ENCODE results near the gene COQ9.
"Not testable (repeated sequence)": the region's sequence is repeated elsewhere in the genome, so short reads cannot be mapped to it uniquely, and the experiment has no call there.

The COQ9 gene

GRCh38 chr16:57427824-57428223, 19.5 kb upstream of the COQ9 start:
- DNase-seq = no peak

DNA sequence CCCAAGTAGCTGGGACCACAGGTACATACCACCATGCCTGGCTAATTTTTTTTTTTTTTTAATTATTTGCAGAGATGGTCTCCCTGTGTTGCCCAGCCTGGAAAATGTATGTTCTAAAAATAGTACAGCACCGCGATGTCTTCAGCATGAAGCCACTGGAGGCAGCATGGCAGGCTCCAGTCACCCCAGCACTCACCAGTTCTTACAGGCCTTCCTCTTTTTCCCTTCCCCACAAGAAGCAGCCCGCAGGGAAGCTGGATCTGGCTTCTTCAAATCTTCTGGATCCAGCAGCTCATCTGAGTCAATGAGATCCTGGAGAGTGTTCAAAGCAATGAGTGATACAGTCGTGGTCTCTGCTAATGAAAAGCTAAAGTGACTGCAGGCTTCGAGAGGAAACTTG, 16.3 kb upstream of the COQ9 start:
- no peak for DNase-seq

- DNase-seq = no peak
Measured at GRCh38 chr16:57432505-57432904, 14.8 kb upstream of the COQ9 start.

GRCh38 chr16:57432989-57433388, 14.3 kb upstream of the COQ9 start:
- DNase-seq = no peak

DNA sequence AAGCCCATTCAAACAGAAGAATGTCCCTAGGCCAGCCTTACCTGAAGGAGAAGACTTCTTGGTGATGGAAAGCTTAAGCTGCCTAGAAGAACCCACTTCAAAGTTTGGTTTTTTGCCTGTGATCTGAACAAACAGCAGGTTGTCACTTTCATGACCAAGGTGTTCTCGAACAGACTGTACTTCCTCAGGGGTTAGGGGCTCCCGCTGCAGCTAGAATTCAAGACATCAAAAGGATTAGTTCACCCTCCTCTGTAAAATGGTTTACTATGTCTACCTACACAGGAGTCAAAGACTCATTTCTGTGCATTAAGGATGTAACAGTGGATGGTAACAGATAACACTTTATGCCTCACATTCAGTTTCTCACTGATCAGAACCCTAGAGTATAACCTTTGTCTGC, 13.3 kb upstream of the COQ9 start:
- no peak for DNase-seq

DNA sequence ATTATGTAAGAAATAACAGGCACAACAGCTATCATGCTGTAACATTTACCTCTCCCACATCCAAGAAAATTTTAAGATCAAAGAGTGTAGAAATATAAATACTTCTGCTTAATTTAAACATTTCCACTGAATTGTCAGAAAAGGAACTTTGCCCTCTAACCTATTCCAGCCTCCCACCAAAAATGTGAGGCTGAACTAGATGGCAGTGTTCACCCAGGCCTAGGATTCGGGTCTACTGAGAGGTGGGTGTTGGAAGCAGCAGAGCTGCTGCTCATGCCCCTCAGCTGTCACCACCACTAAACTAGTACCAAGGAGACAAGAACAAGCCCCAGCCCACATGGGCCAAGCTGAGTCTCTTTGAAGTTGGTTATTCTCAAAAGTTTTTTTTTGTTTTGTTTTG, 11.4 kb upstream of the COQ9 start:
- DNase-seq = no peak

DNA sequence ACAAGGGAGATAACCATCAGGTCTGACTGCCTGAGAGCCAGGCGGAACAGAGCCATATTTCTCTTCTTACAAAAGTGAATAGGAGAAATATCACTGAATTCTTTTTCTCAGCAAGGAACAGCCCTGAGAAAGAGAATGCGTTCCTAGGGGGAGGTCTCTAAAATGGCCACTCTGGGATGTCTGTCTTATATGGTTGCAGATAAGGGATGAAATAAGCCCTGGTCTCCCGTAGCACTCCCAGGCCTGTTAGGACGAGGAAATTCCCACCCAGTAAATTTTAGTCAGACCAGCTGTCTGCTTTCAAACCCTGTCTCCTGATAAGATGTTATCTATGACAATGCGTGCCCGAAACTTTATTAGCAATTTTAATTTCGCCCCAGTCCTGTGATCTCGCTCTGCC, 7.3 kb upstream of the COQ9 start:
- DNase-seq = not testable (repeated sequence)

DNA sequence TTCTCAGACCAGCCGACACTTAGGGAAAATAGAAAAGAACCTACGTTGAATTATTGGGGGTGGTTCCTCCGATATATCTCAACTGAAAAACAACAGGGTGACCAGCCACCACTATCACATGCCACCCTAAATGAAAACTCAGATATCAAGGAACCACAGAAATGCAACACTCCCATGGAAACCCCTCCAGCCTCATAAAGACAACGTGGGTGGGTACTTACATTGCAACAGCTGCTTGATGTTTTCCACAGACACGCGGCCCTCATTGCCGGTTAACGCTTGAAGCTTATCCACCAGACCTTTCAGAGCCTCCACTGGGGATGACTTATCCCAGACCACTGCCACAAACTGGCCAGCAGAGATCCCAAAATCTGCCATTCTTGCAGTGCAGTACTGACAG, 6.7 kb upstream of the COQ9 start:
- DNase-seq = not testable (repeated sequence)

- DNase-seq = no peak
Measured at GRCh38 chr16:57444711-57445110, 2.6 kb upstream of the COQ9 start.

GRCh38 chr16:57445510-57445909, 1.8 kb upstream of the COQ9 start:
- no peak for DNase-seq

- peak; percentile 32 for DNase-seq
Measured at GRCh38 chr16:57446531-57447185, 621 bp upstream of the COQ9 start.

DNA sequence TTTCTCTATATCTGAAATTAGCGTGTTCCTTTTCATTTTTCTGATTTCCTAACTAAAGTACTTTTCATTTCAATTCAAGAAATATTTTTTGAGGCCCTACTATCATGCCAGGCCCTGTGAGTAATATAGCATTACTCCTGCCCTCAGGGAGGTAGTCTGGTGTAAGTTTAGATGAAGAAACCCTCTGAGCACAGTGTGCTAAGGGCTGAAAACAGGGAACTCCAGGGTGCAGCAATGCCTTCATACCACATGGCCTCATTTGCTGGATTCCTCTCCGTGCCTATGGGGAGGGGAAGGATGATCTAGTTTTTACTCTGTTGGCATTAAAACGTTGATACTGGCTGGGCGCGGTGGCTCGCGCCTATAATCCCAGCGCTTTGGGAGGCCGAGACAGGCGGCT, 4.7 kb downstream of the COQ9 start:
- no peak for DNase-seq

DNA sequence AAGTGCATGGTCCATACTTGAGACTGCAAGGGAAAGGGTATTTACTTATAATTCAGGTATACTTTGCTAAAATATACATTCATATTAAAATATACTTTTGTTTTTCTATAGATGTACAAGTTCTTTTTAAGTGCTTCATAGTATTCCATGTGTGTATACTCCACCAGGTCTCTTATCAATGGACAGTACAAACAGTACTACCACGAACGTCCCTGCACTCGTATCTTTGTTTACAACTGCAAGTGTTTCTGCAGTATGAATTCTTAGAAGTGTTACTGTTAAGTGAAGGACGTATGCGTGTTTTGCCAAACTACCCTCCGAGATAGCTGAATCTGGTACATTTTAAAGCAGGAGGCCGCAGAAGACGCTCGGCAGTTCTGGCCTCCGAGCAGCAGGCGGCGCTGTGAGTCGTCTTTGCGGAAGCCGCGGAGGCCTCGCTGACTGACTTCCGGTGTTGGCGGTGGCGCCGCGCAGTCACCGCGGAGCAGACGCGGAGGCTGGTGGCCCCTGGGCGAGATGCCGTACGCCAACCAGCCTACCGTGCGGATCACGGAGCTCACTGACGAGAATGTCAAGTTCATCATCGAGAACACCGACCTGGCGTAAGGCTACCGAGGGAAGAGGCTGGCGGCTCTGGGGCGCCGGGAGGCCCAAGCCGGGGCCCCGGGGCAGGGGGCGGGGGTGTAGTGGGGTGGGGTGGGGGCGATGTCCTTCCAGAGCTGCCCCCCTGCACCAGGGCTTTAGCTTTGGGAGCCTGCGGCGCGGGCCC, 15.1 kb downstream of the COQ9 start, which contains the start of gene POLR2C:
Gene POLR2C (plus strand): TSS at position 471 of the 769 bp plus-strand sequence. CDS start 46 bp downstream, at position 517.
- peak; percentile 90 for DNase-seq

DNA sequence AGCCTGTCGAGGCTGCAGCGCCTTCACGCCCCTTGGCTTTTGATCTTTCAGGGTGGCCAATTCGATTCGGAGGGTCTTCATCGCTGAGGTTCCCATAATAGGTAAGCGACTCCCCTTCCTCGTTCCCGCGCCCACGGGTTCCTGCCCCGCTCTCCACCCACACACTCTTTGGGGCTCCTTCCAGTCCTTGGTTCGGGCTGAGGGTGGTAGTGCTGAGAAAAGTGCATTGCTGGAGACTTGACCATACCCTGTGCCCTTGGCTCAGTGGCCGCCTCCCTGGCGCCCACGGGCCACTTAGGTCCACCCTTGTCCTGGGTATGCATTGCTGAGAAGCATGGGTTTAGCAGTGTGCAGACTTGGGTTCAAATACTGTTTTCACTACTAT, 15.7 kb downstream of the COQ9 start:
- no peak for DNase-seq

DNA sequence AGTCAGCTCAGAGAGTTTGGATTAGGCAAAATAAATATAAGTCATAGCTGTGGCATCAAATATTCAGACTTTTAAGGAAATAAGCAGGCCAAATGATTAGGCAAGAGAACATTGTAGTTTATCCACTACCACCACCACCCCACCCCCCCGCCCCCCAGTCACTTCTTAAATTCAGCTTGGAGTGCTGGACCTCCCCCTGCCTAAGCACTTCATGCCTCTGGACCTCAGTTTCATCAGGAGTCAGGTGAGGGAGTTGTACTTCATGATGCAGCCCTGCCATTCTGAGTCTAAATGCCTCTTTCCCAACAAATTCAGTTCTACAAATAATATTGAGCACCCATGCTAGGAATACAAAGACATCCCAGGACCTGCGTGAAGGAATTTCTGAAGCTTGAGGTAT, 17.2 kb downstream of the COQ9 start:
- no peak for DNase-seq

DNA sequence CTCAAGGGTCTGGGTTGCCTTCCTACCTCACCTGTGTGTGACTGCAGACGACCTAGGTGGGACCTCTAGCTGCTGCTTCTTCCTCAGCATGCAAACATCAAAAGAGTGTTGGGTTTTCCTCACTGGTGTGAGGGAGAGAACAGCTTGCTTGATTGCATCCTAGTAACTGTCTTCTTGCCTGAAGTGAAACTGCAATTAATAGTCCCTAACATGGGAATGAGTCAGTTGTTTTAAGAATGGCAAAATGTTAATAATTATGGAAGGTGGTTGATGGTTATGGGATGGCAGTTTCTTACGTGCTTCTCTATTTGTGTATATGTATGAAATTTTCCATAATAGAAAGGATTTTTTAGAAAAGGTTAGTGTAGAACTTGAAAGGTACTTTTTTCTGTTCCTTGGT, 21.1 kb downstream of the COQ9 start:
- no peak for DNase-seq

DNA sequence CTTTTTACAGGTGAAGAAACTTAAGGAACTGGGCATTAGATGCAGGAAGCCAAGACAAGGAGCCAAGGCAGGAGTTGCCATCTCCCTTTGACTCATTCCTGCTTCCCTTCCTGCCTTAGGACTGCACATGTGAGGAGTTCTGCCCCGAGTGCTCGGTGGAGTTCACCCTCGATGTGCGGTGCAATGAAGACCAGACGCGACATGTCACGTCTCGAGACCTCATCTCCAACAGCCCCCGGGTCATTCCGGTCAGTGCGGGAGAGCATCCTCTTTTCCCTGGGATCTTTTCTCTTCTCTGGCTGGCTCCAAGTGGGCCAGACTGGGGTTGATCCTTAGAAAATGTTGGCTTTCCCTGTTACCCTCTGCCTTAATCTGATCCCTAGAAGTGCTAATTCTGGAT, 21.8 kb downstream of the COQ9 start:
- no peak for DNase-seq

- DNase-seq = no peak
Measured at GRCh38 chr16:57469917-57470470, 22.7 kb downstream of the COQ9 start.

DNA sequence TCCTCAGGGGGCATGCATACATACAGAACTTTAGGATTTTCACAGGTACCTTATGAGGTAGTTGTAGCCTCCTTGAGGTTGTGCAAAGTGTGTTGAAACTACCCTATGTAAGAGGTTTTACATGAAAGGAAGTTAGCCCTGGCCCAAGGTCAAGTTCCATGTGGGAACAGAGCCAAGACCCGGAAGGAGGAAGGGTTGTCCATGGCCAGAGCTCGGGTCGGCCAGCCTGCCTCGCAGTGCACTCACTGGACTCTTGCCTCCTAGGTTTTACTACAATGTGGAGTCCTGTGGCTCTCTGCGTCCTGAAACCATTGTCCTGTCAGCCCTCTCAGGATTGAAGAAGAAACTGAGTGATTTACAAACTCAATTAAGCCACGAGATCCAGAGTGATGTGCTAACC, 23.4 kb downstream of the COQ9 start:
- no peak for DNase-seq

DNA sequence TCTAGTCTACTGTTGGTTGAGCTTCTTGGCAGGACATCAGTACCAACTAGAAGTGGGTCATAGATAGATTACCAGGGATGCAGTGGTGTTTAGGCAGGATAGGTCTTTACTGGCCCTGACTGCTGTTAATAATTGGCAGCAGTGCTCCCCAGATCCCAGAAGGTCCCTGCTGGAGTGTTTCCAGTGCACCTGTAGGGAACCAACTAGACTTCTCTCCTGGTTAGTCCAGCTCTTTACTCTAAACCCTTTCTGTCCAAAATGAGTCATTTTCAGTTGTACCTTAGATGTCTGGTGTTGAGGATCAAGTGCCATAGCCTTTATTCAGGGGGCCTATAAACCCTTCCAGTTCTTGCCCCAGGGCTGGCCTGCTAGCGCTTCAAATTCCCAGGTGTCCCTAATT, 23.9 kb downstream of the COQ9 start:
- DNase-seq = no peak

GRCh38 chr16:57471852-57472664, 24.8 kb downstream of the COQ9 start:
- no peak for DNase-seq

DNA sequence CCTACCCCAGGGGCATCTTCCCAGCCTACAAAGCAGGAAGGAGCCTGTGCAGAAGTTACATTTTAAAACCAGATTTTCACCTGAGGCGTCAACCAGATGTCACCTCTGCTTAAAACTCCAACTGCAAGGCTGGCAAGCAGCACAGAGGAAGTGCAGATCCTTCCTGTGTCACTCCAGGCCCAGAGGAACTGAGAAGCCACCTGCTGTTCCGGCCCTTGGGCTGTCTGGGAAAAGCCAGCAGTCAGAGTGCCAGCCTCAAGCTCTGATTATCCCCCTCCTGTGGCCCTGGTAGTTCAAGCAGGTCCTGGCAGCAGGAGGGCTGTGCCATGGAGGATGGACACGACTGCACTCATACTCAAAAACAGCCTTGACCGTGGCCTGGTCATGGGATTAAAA, 25.4 kb downstream of the COQ9 start:
- no peak for DNase-seq

DNA sequence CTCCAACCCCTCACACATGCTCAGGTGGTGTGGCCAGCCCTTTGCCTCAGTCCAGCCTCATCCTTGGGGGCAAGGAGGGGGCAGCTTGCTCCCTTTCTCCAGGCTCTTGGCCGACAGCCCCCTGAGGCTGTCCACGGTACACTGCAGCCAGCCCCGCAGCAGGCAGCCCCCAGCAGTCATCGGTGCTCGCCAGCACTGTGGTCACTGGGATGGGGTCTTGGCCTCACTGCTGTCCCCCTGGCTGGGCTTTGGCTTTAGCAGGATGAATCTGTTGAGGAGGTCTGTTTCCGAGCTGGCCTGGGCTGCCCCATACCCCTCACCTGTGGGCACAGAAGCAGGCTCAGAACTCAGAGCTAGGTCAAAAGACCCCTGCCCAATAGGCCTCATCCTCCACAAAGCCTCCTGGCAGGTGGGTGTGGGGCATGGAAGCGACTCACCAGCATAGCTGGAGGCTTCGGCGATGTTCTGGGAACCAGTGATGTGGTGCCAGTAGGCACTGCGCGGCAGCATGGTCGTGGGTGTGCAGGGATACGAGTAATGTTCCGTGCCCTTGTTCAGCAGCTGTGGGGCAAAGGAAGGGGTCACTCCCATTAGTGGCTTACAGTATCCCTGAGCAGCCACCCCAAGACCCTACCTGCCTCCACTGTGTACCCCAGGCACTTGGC, 26.0 kb downstream of the COQ9 start:
- no peak for DNase-seq
